GM18499 (cell line): ENCODE measurements around the gene SFRP2.

Experiments used
- ATAC-seq: cut with Tn5 transposase; IDR thresholded peaks from one replicate; pipeline ENCODE4 v1.9.1; 2021; ENCODE audit warnings: moderate number of reproducible peaks; ENCODE audit not compliant: insufficient read depth, unreplicated experiment

SFRP2 gene

DNA sequence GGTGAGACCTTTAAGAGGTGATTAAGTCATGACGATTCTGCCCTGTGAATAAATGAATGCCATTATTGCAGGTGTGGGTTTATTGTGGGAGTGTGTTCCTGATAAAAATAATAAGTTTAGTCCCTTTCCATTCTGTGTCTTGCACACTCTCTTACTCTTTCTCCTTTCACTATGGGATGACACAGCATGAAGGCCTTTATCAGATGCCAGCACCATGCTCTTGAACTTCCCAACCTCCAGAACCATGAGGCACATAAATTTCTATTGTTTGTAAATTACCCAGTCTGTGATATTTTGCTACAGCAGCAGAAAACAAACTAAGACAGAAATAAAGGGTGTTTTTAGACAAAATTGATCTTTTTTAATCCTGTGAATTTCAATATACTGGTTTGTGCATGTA lies 10.5 kb downstream of the SFRP2 start:
- no peak for ATAC-seq

DNA sequence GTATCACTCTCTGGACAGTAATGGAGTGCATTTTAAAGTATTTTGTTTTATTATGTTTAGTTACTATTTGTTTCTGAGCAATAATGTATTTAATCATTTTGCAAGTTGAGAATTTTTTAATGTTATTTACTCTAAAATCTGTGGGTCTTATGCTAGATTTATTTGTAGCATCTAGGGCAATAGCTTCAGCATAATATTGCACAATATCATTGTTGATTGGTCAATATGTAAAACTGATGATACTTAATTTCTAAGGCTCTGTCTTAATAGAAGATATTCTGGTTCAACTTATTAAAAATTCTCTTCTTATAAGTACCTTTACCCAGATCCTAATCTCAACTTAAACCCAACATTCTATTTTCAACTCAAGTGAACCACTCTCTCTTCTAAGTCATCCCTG lies 11.5 kb downstream of the SFRP2 start:
- no peak for ATAC-seq

DNA sequence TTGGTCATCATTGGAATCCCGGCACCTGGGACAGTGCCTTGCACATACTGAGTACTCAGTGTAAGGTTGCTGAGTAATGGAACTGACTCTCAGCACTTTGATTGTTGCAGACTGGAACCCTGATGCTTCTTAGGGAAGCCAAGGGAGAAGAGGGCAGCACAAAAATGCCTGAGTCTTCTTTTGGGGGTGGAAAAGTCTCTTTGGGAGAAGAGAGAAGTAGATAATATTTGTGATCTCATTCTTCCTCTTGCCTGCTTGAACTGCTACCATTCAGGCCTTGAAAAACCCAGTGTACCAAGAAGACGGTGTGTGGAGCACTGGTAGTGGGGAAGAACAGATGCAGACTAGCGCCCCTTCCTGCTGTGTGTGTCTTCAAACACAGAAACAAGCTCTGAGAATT lies 12.3 kb downstream of the SFRP2 start:
- ATAC-seq = no peak

DNA sequence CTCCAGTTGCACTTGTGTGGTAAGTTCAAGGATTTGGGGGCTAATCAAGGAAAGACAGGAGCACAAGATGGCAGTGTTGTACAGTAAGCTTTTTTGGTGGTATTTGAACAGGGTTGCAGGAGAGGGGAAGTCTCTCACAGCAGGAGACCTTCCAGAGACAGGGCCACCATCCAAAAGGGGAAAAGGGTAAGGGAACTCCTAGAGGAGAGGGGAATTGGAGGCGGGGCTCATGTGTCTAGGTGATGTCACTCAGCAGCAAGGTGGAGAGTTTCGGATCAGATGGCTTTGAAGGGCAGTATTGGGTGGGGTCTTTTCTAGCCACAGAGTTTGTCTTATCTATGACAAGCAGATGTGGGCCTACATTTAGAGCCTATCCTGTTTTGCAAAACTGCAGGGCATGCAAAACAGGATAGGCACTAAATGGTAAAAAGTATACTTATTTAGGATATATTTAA lies 15.6 kb downstream of the SFRP2 start:
- ATAC-seq = no peak

- no peak for ATAC-seq
These were observed 17.8 kb downstream of the SFRP2 start for GRCh38 chr4:153771046-153771445.

- no peak for ATAC-seq
These were observed 22.1 kb downstream of the SFRP2 start for GRCh38 chr4:153766758-153767157.

DNA sequence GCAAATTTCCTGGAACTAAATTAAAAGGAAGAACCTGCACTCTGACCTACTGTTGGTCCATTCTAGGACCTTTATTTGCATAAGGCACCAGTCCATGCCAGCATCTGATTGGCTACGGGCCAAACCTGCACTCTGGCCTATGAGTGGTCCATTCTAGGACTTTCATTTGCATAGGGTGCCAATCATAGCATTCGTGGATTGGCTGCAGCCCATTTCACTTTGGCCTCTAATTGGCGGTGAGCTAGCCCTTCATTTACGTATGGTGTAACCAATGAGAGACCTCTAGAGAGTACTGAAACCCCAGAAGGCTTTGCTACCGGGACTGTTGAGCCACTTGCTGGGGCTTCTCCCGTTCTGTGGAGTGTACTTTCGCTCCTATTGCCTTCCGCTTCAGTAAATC lies 23.0 kb downstream of the SFRP2 start:
- no peak for ATAC-seq

GRCh38 chr4:153764601-153765368 lies 24.1 kb downstream of the SFRP2 start:
- no peak for ATAC-seq

DNA sequence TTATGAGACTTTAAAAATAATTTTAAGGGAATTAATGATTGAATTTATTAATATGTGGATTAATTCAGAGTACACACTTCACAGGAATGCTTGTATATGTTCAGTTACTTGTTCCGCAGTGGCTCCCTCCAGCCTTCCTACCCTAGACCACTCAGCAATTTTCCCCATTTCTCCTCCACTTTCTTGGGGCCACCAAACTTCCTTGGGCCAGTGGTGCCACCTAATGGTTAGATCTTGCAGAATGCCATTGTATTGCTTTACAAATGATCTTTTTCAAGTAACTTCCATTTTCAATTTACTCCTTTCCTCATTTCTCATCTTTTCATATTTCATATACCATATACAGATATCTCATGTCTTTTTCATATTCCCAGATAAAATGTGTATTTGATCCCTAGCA lies 25.5 kb downstream of the SFRP2 start:
- no peak for ATAC-seq

DNA sequence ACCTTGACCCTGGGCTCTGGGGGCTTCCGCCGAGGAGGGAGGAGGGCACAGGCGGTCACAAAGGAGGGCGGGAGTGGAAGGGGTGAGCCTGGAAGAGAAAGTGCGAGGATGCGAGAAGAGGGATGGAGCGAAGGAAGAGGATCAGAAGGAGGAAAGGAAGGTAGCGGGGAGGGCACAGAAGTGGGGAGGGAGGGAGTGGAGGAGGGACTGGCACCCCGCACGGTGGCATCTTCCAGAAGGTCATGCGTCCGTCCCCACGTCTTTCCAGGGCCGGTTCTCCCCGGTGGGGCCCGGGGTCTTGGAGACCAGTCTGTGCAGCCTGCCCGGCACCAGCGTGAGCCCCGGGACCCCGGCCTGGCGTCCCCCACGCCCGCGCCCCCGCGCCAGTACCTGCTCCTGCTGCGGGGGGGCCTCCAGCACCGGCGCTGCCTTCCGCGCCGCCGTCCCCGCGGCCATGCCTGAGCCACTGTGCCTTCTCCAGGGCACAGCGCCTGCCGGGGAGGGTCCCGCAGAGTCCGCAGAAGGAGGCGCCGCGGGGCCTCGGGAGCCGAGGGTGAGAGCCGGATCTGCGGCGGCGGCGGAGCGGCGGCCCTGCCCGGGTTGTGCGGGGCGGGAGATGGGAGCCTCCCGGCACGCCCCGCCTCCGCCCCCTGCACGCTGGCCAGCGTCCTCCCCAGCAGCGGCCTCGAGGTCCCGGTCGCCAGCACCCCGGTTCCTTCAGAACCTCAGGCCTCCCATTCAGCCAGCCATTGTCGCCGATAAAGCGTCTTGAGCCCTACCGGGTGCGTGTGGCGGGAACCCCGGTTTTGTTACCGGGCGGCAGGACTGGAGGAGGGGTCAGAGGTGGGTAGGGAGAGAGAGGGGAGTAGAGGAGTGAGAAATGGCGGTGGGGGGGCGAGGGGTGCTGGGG lies 29.2 kb downstream of the SFRP2 start, which contains the start of gene RNF175:
RNF175 (minus strand) TSS at position 618 of the 910 bp plus-strand sequence; CDS start at position 456, 162 bp downstream.
- no peak for ATAC-seq

DNA sequence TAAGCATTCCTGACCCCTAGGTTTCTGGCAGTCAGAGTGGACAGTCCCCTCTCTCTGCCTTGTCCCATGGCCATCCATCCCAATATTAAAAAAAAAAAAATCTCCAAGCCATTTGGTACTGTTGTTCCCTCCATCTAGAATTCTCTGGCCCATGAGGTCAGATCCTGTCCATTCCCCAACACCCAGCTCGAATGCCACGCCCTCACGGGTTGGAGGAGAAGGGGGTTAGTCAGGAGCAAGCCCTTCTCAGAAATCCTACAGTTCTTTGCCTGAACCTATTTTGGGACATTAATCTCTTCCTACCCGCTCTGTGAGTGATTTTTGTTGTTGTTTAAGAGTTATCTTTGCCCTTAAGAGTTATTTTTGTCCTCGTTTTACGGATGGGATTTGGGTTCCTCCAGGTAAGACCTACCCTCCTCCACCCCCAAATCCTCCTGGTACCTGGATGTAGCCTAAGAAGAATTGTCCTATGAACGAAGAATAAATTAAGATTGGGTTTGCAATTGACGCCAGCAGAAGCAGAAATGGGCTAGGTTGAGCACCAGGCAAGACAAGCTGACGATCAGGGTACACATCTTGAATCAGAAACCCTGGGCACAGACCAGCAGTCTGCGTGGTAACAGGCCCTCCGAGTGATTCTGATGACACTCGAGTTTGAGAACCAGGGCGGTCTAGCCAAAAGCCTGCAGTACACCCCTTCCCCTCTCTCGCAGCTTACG lies 30.0 kb downstream of the SFRP2 start:
- no peak for ATAC-seq

DNA sequence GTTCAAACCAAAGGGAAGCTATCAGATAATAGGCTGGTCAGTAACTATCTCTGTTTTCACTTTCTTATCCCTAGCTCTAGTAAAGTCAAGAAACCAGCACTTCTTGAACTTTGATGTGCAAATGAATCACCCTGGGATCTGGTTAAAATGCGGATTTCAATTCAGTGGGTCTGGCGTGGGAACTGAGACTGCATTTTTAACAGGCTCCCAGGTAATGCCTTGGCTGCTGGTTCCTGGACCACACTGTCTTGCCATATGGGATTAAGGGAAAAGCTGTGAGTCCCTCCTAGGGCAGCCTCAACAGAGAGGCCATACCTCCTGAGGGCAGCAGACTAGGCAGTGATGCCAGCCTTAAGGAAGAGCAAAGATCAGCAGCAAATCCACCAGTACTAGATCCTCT lies 30.7 kb downstream of the SFRP2 start:
- ATAC-seq = no peak

DNA sequence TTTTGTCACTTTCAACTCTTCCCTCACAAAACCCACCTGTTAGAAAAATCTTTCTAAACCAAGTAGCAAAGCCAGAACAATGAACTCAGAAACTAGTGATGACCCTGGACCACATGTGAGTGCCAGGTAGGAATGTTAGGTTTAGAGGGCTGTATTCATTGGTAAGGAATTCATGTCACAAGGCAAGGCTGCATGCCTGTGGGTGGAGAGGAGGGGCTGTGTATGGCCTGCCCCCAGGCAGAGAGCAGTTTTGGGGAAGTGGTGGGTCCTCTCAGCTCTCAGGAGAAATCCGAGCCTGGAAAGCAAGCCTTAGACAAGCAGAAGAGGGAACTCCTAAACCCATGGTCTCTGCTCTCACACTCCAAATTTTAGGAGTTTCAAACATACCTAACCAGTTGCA lies 31.5 kb downstream of the SFRP2 start:
- ATAC-seq = no peak

DNA sequence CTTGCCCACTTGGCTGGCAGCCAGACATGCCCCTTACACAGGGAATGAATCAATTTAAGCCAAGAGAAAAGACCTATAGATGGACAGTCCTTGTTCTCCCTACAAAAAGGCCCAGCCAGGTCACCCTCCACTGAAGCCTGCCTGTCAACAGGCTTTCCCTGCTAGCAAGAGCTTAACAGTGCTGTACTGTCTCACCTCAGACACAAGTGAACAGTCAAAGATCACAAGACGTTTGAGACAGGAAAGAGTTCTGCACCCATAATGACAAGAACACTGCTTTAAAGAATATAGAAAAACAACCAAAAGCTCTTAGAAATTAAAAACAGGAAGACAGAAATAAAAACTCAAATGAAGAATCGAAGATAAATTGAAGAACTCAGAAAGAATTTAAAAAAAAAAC lies 33.7 kb downstream of the SFRP2 start:
- no peak for ATAC-seq

- no peak for ATAC-seq
These were observed 38.6 kb downstream of the SFRP2 start for GRCh38 chr4:153750197-153750817.

DNA sequence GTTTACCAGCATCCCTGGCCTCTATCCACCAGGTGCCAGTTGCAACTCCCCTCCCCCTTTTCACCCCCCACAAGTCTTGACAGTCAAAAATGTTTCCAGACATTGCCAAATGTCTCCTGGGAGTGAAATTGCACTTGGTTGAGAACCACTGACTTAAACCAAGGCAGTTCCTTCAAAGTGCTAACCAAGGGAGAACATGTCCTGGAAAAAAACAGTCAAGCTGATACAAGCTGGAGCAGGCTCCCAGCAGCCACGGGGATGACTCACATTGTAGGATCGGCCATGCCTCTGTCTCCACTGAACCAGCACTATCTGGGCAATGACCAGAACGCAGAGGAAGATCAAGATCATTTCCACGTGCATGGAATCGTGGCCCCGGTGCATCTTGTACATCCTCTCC lies 40.5 kb downstream of the SFRP2 start:
- ATAC-seq = no peak

DNA sequence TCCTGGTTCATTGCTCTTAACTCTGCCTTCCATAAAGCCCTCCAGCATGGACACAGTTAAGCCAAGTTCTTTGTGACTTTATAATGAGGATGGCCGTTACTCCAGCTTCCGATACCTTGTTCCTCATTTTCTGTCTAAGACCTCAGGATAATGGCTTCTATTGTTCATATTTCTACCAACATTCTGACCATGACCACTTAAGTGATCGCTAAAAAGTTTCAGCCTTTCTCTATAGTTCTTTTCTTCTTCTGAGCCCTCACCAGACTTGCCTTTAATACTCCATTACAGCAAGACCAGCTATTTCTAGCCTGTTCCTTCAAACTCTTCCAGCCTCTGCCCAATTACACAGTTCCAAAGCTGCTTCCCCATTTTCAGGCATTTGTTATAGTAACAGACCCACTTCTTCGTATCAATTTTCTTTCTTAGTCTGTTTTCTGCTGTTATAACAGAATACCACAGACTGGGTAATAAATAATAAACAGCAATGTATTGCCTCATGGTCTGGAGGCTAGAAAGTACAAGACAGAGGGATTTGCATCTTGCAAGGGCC lies 41.4 kb downstream of the SFRP2 start:
- no peak for ATAC-seq

DNA sequence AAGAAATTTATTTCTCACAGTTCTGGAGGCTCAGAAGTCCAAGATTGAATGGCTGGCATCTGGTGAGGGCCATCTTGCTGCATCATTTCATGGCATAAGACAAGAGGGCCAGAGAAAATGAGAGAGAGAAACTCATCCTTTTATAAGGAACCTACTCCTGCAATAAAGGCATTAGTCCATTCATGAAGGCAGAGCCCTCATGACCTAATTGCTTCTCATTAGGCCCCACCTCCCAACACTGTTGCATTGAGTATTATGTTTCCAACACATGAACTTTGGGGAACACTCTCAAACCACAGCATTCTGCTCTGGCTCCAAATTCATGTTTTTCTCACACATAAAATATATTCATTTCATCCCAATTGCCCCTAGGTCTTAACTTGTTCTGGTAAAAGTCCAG lies 43.2 kb downstream of the SFRP2 start:
- no peak for ATAC-seq

DNA sequence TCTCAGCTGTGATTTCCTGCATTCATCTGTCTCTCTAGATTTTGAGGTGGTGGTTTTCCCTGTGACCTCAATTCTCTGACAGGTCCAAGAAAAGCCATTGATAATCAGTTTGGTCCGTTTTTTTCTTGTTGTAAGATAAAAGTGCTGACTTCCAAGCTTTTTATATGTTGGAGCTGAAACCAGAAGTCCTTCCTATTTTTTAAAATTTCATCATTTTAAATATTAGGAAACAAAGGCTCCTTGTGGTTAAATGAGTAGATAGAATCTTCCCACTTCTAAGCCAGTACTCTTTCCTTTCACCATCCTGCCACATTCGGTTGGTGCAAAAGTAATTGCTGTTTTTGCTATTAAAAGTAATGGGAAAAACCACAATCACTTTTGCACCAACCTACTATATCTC lies 47.3 kb downstream of the SFRP2 start:
- no peak for ATAC-seq

DNA sequence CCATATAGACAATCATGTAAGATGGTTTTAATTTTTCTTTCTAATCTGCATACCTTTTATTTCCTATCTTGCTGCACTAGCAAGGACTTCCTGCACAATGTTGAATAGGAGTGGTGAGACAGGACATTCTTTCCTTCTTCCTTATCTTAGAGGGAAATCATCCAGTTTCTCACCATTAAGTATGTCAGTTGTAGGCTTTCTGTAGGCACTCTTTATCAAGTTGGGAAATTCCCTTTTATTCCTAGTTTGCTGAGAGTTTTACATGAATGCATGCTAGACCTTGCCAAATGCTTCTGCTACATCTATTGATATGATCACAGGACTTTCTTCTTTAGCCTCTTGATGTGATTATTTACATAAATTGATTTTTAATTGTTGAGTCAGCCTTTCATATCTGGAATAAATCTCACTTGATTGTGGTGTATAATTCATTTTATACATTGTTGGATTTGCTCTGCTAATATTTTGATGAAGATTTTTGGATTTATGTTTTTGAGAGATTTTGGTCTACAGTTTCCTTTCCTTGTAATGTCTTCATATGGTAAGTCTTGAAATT lies 52.9 kb downstream of the SFRP2 start:
- ATAC-seq = no peak
